GM12878 (cell line): ENCODE results near the gene RNF121. TPM values are rescaled to one million over a fixed set of nuclear protein-coding genes. Genes with fewer than 3 reads are reported as not detected.

Experiments
- ATAC-seq: fragments of 200-7000 bp; cut with Tn5 transposase; 3 replicates; pipeline ENCODE4 v1.9.1; 2020; ENCODE audit warnings: mild to moderate bottlenecking, moderate library complexity
- BruUV-seq: library from RNA; stranded (reverse); fragments of 400-500 nt; replicated peaks from 2 replicates; lab custom pipeline; 2021; lab: Mats Ljungman, UMichigan
- CTCF ChIA-PET: fragments of 300-600 bp; sonication (Branson Sonifier 250); formaldehyde crosslinking; extraction: SDS; loops from one replicate; lab custom pipeline; 2021; ENCODE audit warnings: inconsistent platforms; lab: Yijun Ruan, JAX
- POLR2A ChIA-PET: fragments of 350-600 bp; formaldehyde crosslinking; extraction: SDS; loops from one replicate; lab custom pipeline; 2021; ENCODE audit warnings: inconsistent platforms; lab: Charles Lee
- RAD21 ChIA-PET: fragments of 300-600 bp; sonication (Branson Sonifier 250); formaldehyde crosslinking; loops from one replicate; lab custom pipeline; 2023; ENCODE audit warnings: antibody characterized with exemption; ENCODE audit not compliant: unreplicated experiment; lab: Charles Lee
- SMC1A ChIA-PET: fragments of 300-600 bp; sonication (Branson Sonifier 250); formaldehyde crosslinking; loops from one replicate; lab custom pipeline; 2023; ENCODE audit not compliant: unreplicated experiment, uncharacterized antibody; lab: Charles Lee
- DNase-seq: peaks from one replicate; pipeline ENCODE4 v3.0.0-alpha.2; 2011; ENCODE audit warnings: low read depth, low spot score
- FAIRE-seq: peaks from 3 replicates; lab custom pipeline; 2011; peaks lifted over from hg19 to GRCh38; lab: Jason Lieb, UNC
- H2AFZ ChIP-seq: 2 replicates; pipeline ENCODE4 v1.6.0; 2011; ENCODE audit warnings: low read depth, low read length, control low read depth; ENCODE audit not compliant: control insufficient read depth
- H3K27ac ChIP-seq: 2 replicates; pipeline ENCODE4 v1.5.1; 2011; ENCODE audit warnings: control low read depth; ENCODE audit not compliant: control insufficient read depth, insufficient read depth
- H3K27me3 ChIP-seq, 2 experiments: replicated peaks in 1 of 2; 2 replicates each; pipeline versions ENCODE4 v1.6.0 to v1.6.1; 2011; ENCODE audit warnings: low read length in 1 of 2; ENCODE audit not compliant: control insufficient read depth in 2 of 2, insufficient read depth in 2 of 2
- H3K36me3 ChIP-seq, 2 experiments: 2 replicates each; pipeline ENCODE4 v1.5.1; 2011; ENCODE audit warnings: low read length in 1 of 2; ENCODE audit not compliant: control insufficient read depth in 2 of 2, insufficient read depth in 2 of 2
- H3K4me1 ChIP-seq: 2 replicates; pipeline ENCODE4 v1.6.1; 2011; ENCODE audit warnings: mild to moderate bottlenecking, low read length, moderate library complexity, mixed read lengths; ENCODE audit not compliant: control insufficient read depth, insufficient read depth
- H3K4me2 ChIP-seq: 2 replicates; pipeline ENCODE4 v1.6.0; 2011; ENCODE audit warnings: control low read depth; ENCODE audit not compliant: control insufficient read depth, insufficient read depth
- H3K4me3 ChIP-seq: fragments of 200-600 bp; sonication (generic); 2 replicates; pipeline ENCODE4 v1.5.1; 2016
- H3K79me2 ChIP-seq: 2 replicates; pipeline ENCODE4 v1.6.0; 2011; ENCODE audit warnings: low read length; ENCODE audit not compliant: control insufficient read depth, insufficient read depth
- H3K9ac ChIP-seq: 2 replicates; pipeline ENCODE4 v1.8.0; 2011; ENCODE audit warnings: low read length, control low read depth, mixed read lengths; ENCODE audit not compliant: control insufficient read depth, insufficient read depth
- H3K9me3 ChIP-seq: replicated peaks from 3 replicates; pipeline ENCODE4 v1.5.1; 2011; ENCODE audit warnings: mild to moderate bottlenecking, low read length; ENCODE audit not compliant: control insufficient read depth, insufficient read depth
- H4K20me1 ChIP-seq: 2 replicates; pipeline ENCODE4 v1.6.0; 2011; ENCODE audit not compliant: control insufficient read depth, insufficient read depth
- ASH2L ChIP-seq: fragments of 300-600, 200-600 bp; sonication (generic); IDR thresholded peaks from 2 replicates; pipeline ENCODE4 v1.6.1; 2017; ENCODE audit warnings: low read depth, mild to moderate bottlenecking, borderline replicate concordance
- ATF7 ChIP-seq: fragments of 450-650 bp; IDR thresholded peaks from 2 replicates; pipeline ENCODE4 v1.6.1; 2016; ENCODE audit warnings: low read depth, mild to moderate bottlenecking
- CBX3 ChIP-seq: fragments of 200-600 bp; sonication (generic); IDR thresholded peaks from 2 replicates; pipeline ENCODE4 v1.6.1; 2016; ENCODE audit warnings: low read depth, borderline replicate concordance
- CHD1 ChIP-seq: IDR thresholded peaks from 2 replicates; pipeline ENCODE4 v1.6.1; 2012; ENCODE audit warnings: low read depth, low read length, improper control_type of control experiment
- EED ChIP-seq: sonication (generic); IDR thresholded peaks from 2 replicates; pipeline ENCODE4 v1.6.1; 2016; ENCODE audit warnings: antibody characterized with exemption, low read depth
- ETV6 ChIP-seq, 2 experiments: fragments of 450-650 bp in 1 of 2; IDR thresholded peaks in 1 of 2; conservative IDR thresholded peaks in 1 of 2; 2 replicates each; pipeline ENCODE4 v1.6.1; 2014; ENCODE audit warnings: antibody characterized with exemption in 1 of 2, borderline replicate concordance in 1 of 2, low read depth in 1 of 2, mild to moderate bottlenecking in 1 of 2, moderate library complexity in 1 of 2
- FOXK2 ChIP-seq: fragments of 450-650 bp; IDR thresholded peaks from 2 replicates; pipeline ENCODE4 v1.6.1; 2017; ENCODE audit warnings: mild to moderate bottlenecking, moderate library complexity
- FOXM1 ChIP-seq: IDR thresholded peaks from 2 replicates; pipeline ENCODE4 v1.6.1; 2012; ENCODE audit warnings: low read depth, mild to moderate bottlenecking, inconsistent platforms, low read length, moderate library complexity
- HDGF ChIP-seq: fragments of 450-650 bp; IDR thresholded peaks from 2 replicates; pipeline ENCODE4 v1.6.1; 2016; ENCODE audit warnings: antibody characterized with exemption
- MYB ChIP-seq: fragments of 150-350 bp; IDR thresholded peaks from 2 replicates; pipeline ENCODE4 v1.6.1; 2014; ENCODE audit warnings: mild to moderate bottlenecking, low read depth, low read length, borderline replicate concordance
- POLR2AphosphoS2 ChIP-seq: IDR thresholded peaks from 2 replicates; pipeline ENCODE4 v1.6.1; 2011; ENCODE audit warnings: low read depth, mild to moderate bottlenecking, low read length, improper control_type of control experiment, moderate library complexity
- RCOR1 ChIP-seq: conservative IDR thresholded peaks from 2 replicates; pipeline ENCODE4 v1.6.1; 2012; ENCODE audit warnings: low read depth, low read length, improper control_type of control experiment
- TCF12 ChIP-seq: IDR thresholded peaks from 2 replicates; pipeline ENCODE4 v1.6.1; 2011; ENCODE audit warnings: low read depth, mild to moderate bottlenecking, low read length
- TCF7 ChIP-seq: IDR thresholded peaks from 2 replicates; pipeline ENCODE4 v1.6.1; 2014; ENCODE audit warnings: antibody characterized with exemption, borderline replicate concordance
- YBX1 ChIP-seq: fragments of 450-650 bp; IDR thresholded peaks from 2 replicates; pipeline ENCODE4 v1.6.1; 2016; ENCODE audit warnings: antibody characterized with exemption
- ZBTB11 ChIP-seq: fragments of 450-650 bp; formaldehyde crosslinking; IDR thresholded peaks from 2 replicates; pipeline ENCODE4 v1.5.0; 2022; ENCODE audit warnings: mild to moderate bottlenecking, missing genetic modification characterization
- ZNF207 ChIP-seq: fragments of 450-650 bp; IDR thresholded peaks from 2 replicates; pipeline ENCODE4 v1.6.1; 2014; ENCODE audit warnings: antibody characterized with exemption, mild to moderate bottlenecking, borderline replicate concordance
- ZNF592 ChIP-seq: fragments of 450-650 bp; IDR thresholded peaks from 2 replicates; pipeline ENCODE4 v1.6.1; 2017; ENCODE audit warnings: mild to moderate bottlenecking, moderate library complexity
- WGBS: methylation state at CpG from one replicate; pipeline ENCODE4 v1.1.6; 2016; ENCODE audit warnings: low lambda C conversion rate; ENCODE audit not compliant: insufficient replicate concordance, insufficient coverage; ENCODE audit errors: missing lambda C conversion rate; 5-methylcytosine and 5-hydroxymethylcytosine counted together
- in situ Hi-C: fragments of 300-500 bp; cut with MboI; formaldehyde crosslinking; loops from 9 replicates; pipeline ENCODE4 v1.14.3; 2018; ENCODE audit warnings: mixed read lengths
- intact Hi-C: fragments of 100-400 bp; cut with micrococcal nuclease; formaldehyde crosslinking; loops from one replicate; pipeline ENCODE4 v1.14.2; 2022; ENCODE audit not compliant: unreplicated experiment
- polyA plus RNA-seq, 11 experiments: library from polyadenylated mRNA; depleted of rRNA in 4 of 11; unstranded in 6 of 11; stranded (reverse) in 5 of 11; fragments of >200 nt; fragmentation: Nextera tagmentation in 4 of 11; fragmentation: Illumina TruSeq in 1 of 11; extraction: Ambion mirVana in 4 of 11; extraction: Trizol in 1 of 11; gene quantifications; 1 replicate in 1 of 11; 2 replicates in 10 of 11; pipeline versions ENCODE4 v1.2.1 to v1.2.3, GENCODE V29; 2011 to 2016; ENCODE audit warnings: inconsistent platforms in 2 of 11, missing spikeins in 2 of 11, low read depth in 1 of 11
- total RNA-seq, 4 experiments: library from RNA; depleted of rRNA in 3 of 4; stranded (reverse); fragments of >200 nt in 3 of 4; fragmentation: Illumina TruSeq in 1 of 4; extraction: Trizol in 1 of 4; gene quantifications; 2 replicates each; pipeline versions ENCODE4 v1.2.1 to v1.2.3, GENCODE V29; 2013 to 2021

The RNF121 gene
- total and polyA plus RNA-seq, 10 of the 15 experiments (the other 5 are each of a cell fraction or from before 2014, with no cell fraction given), result 8.6 to 73.7 (median 32.7) TPM

- FAIRE-seq (peak; percentile 52), ATAC-seq (peak; percentile 87), DNase-seq (peak; percentile 94)
- ChIA-PET SMC1A (interaction anchor here (0.6 to 8.3 kb wide), 18 partner anchors 8 to 423 kb away, joined by 3 to 67 read pairs (median 4); partner anchors contain the start of genes RNF121 and XNDC1N), POLR2A (interaction anchor here (0.7 to 1.5 kb wide), 4 partner anchors 8 to 49 kb away, joined by 3 to 4 read pairs (median 3); no protein-coding TSS in a partner anchor), RAD21 (interaction anchor here (1.2 to 2.7 kb wide), 5 partner anchors 9 to 439 kb away, joined by 3 to 17 read pairs (median 6); partner anchors contain the start of genes RNF121 and XNDC1N), CTCF (interaction anchor here (0.6 to 8.5 kb wide), 7 partner anchors 9 to 100 kb away, joined by 3 to 93 read pairs (median 4); no protein-coding TSS in a partner anchor)
- H3K36me3 ChIP-seq, result peaks cover 8 to 21% of the 10 kb centered on the region in 2 experiments
- H2AFZ ChIP-seq, result no peak overlapping the region
- no peak overlapping the region for H3K9ac ChIP-seq
- peak overlapping the region; percentile 77 for H3K27ac ChIP-seq
- H3K4me1 ChIP-seq, result peaks cover 32% of the 10 kb centered on the region
- H3K27me3 ChIP-seq, result no peaks in the 10 kb centered on the region
- 5% methylated on average over 3 of the region's 3 CpGs for WGBS
- in situ Hi-C loops, result no loop called here
- TSS peak; percentile 11 for BruUV-seq
- H3K4me3 ChIP-seq, result no peak overlapping the region
- no peaks in the 10 kb centered on the region; the same call in none of the 2 replicates for H3K79me2 ChIP-seq
- intact Hi-C loops, result no loop called here
- H4K20me1 ChIP-seq, result no peaks in the 10 kb centered on the region
- H3K4me2 ChIP-seq, result peak overlapping the region; percentile 49
- H3K9me3 ChIP-seq, result no peaks in the 10 kb centered on the region
- TF ChIP-seq RCOR1 (0 out of 2 replicates have a peak, but pooled peaks have one; percentile 48), ZNF592 (no peak), CBX3 (no peak), EED (peak; percentile 86), ZNF207 (no peak), ATF7 (peak; percentile 80), ASH2L (no peak), TCF12 (0 out of 2 replicates have a peak, but pooled peaks have one; percentile 29), ZBTB11 (no peak), FOXM1 (peak; percentile 75), FOXK2 (no peak), CHD1 (no peak), MYB (no peak), TCF7 (no peak), HDGF (no peak), POLR2AphosphoS2 (no peak), ETV6 (conservative IDR thresholded peaks at IDR 0.05 in 1 of 2, IDR thresholded peaks at IDR 0.05 in 1 of 2; ENCODE audit: borderline replicate concordance in 1 of 2, low read depth in 1 of 2) (peak in 1 of 2 experiments; percentile 88; a peak in 2 of 4 replicates), YBX1 (no peak)
Measured at GRCh38 chr11:71991494-71991893, 62.6 kb downstream of the RNF121 start.
